ENCODE data around the gene TRIM62. TPM values are rescaled to one million over a fixed set of nuclear protein-coding genes. Genes with fewer than 3 reads are reported as not detected.

The TRIM62 gene
- total RNA-seq, 4 donors from 2014 or later = 4.0 to 9.0 (median 5.5) TPM

DNA sequence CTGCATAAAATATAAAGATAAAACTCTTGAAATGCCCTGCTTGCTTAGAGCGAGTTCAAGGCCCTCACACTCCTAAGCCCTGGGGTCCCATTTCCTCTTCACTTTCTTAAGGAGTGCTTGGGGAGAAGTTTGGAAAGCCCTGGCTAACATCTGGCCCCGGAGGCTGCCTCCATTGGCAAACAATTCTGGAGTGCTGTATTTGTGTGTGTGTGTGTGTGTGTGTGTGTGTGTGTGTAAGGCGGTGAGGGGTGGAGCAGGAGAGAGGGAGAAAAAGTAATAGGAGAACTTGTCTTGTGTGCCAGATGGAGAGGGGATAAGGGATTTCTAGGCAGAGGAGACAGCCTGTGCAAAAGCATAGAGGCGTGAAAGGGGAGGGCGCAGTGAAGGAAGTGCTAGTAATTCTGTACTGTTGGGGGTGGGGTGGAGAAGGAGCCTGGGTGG, 578 bp upstream of the TRIM62 start:
- ATAC-seq = peak; percentile 7
- H3K4me3 ChIP-seq = peak overlapping the region; percentile 71 to 91
- TF ChIP-seq POLR2A (IDR thresholded peaks at IDR 0.05) = no peak
- TF ChIP-seq, protein P1, sequence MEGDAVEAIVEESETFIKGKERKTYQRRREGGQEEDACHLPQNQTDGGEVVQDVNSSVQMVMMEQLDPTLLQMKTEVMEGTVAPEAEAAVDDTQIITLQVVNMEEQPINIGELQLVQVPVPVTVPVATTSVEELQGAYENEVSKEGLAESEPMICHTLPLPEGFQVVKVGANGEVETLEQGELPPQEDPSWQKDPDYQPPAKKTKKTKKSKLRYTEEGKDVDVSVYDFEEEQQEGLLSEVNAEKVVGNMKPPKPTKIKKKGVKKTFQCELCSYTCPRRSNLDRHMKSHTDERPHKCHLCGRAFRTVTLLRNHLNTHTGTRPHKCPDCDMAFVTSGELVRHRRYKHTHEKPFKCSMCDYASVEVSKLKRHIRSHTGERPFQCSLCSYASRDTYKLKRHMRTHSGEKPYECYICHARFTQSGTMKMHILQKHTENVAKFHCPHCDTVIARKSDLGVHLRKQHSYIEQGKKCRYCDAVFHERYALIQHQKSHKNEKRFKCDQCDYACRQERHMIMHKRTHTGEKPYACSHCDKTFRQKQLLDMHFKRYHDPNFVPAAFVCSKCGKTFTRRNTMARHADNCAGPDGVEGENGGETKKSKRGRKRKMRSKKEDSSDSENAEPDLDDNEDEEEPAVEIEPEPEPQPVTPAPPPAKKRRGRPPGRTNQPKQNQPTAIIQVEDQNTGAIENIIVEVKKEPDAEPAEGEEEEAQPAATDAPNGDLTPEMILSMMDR (IDR thresholded peaks at IDR 0.05) = no peak
- no peak for TF ChIP-seq EP300 (IDR thresholded peaks at IDR 0.05)
- TF ChIP-seq POLR2AphosphoS5 (IDR thresholded peaks at IDR 0.05) = no peak

DNA sequence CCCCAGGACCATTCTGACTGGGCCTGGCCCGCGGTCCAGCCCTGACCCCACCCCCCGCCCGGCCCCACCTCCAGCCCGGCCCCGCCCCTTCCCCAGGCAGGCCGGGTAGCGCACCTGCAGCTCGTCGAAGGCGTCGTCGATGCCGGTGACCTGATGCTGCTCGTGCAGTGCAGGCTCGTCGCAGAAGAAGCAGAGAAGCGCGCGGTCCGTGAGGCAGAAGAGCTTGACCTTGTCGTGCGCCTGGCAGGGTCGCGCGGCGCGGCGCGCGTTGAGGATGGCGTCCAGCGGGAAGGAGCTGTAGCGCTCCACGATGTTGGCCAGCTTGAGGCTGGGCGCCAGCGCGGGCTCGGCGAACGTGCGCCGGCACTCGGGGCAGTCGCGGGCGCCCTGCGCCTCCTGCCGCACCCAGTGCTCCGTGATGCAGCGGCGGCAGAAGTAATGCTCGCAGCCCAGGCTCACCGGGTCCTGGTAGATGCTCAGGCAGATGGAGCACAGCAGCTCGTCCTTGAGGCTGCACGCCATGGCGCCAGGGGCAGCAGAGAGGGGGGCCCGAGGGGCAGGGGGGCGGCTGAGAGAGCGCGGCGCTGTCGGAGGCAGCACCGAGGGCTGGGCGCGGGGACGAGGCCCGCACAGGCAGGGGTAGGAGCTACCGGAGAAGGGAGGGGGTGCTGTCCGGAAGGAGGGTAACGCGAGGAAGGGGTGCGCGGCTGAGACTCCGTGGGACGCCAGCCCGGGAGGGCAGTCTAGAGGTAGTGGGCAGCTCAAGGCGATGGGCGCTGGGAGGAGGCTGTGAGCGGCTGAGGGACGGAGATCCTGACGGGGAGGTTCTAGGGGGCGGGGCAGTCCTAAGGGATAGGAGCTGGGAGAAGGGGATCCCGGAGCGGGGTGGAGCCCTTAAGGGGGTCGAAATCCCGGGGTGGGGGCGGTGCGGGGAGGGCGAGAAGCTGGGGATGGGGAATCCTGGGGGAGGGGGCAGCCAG, 642 bp downstream of the TRIM62 start:
- Histone ChIP-seq H3K9me3 (no peaks in the 10 kb centered on the region), H3K4me3 (peak overlapping the region; percentile 71 to 91), H3K27ac (peak overlapping the region; percentile 43 to 89 (median 86)), H3K27me3 (no peaks in the 10 kb centered on the region), H3K36me3 (peaks cover 0 to 10% of the 10 kb centered on the region in 2 donors), H3K4me1 (peaks cover 0 to 38% (median 10%) of the 10 kb centered on the region in 3 donors)
- WGBS, 2 donors (ENCODE audit: low coverage in 1 of 2) = 0 to 1% methylated on average over 13 to 14 of the region's 90 CpGs
- ATAC-seq = peak; percentile 35
- TF ChIP-seq POLR2A (IDR thresholded peaks at IDR 0.05) (no peak), EP300 (IDR thresholded peaks at IDR 0.05) (no peak), POLR2AphosphoS5 (IDR thresholded peaks at IDR 0.05) (no peak)
- TF ChIP-seq, protein P1 (IDR thresholded peaks at IDR 0.05) = no peak

More for the DNA sequence above, 578 bp upstream of the TRIM62 start:
- 10 to 22% methylated on average over 4 to 5 of the region's 5 CpGs for whole genome bisulfite sequencing, 2 donors (ENCODE audit: low coverage in 1 of 2)
- Histone ChIP-seq H3K36me3 (peaks cover 0 to 10% of the 10 kb centered on the region in 2 donors), H3K4me1 (peaks cover 0 to 33% (median 10%) of the 10 kb centered on the region in 3 donors), H3K27me3 (no peaks in the 10 kb centered on the region), H3K9me3 (no peaks in the 10 kb centered on the region), H3K27ac (peak overlapping the region in 3 of 4 donors; percentile 83 to 89 (median 89))

DNA sequence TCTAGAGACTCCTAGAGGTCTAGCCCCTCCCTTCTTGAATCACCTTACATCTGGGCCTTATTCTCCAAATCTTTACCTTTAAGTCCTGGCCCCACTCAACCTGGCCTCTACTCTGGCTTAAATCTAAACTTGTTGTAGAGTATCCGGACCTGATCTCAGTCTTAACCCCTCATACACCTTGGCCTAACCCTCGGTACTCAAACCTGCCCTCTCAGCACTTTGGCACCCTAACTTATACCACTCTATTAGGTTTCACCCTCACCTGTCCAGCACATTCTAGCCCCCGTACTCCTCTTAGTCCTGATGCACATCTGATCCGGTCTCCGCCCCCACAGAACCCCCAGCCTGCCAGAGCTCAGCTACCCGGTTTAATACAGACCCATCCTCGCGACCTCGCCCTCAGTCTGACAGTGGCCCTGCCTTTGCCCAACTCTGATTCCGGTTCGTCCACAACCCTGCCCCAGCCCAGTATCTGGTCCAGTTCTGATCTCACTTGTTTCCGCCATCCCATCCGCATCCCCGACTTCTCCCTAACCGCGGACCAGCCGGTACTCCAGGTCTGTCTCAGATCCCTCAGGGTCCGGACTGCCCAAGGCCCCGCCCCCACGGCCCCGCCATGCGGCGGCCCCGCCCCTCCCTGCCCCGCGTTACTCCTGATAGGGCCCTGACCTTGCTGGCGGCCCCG, 1.5 kb downstream of the TRIM62 start:
- peak overlapping the region in 3 of 4 donors; percentile 53 to 89 (median 89) for H3K27ac ChIP-seq
- peak; percentile 94 for ATAC-seq
- peaks cover 0 to 19% of the 10 kb centered on the region in 2 donors for H3K36me3 ChIP-seq
- WGBS, 2 donors (ENCODE audit: low coverage in 1 of 2) = 10 to 16% methylated on average over 15 to 17 of the region's 28 CpGs
- peak overlapping the region; percentile 71 to 91 for H3K4me3 ChIP-seq
- no peaks in the 10 kb centered on the region for H3K9me3 ChIP-seq
- H3K27me3 ChIP-seq = no peaks in the 10 kb centered on the region
- peaks cover 0 to 38% (median 10%) of the 10 kb centered on the region in 3 donors for H3K4me1 ChIP-seq
- TF ChIP-seq POLR2AphosphoS5 (IDR thresholded peaks at IDR 0.05) (no peak), EP300 (IDR thresholded peaks at IDR 0.05) (no peak), POLR2A (IDR thresholded peaks at IDR 0.05) (no peak)
- TF ChIP-seq, protein P1 (IDR thresholded peaks at IDR 0.05) = no peak

DNA sequence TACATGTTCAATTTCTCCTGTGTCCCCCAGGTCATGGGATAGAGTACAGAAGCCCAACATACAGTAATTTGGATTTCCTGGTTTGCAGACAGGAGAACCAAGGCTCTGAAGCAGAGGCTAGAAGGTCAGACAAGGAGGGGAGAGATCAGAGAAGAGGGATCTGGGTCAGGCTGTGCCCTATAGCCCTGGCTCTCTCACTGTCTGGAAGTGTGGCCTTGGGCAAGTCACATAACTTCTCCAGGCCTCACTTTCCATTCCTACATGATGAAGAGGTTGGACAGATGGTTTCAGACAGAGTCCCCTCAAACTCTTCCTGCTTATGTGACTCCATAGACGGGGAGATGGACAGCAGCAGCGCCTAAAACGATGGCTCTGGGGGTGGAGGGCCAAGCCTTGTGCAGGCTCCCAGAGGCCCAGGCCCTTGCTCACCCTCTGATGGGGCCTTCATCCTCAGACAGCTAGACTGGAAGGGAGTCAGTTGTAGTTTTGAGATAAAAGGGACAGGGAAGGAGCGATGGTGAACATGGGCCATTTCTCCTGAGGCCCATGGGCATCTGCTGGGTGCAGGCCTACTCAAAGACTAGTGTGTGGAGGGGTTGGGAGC, 2.9 kb downstream of the TRIM62 start:
- Histone ChIP-seq H3K4me1 (peaks cover 0 to 38% (median 10%) of the 10 kb centered on the region in 3 donors), H3K9me3 (no peaks in the 10 kb centered on the region), H3K27ac (no peak overlapping the region), H3K4me3 (no peak overlapping the region), H3K36me3 (peaks cover 0 to 22% of the 10 kb centered on the region in 2 donors), H3K27me3 (no peaks in the 10 kb centered on the region)
- TF ChIP-seq, protein P1 (IDR thresholded peaks at IDR 0.05) = no peak
- TF ChIP-seq POLR2A (IDR thresholded peaks at IDR 0.05) (no peak), POLR2AphosphoS5 (IDR thresholded peaks at IDR 0.05) (no peak), EP300 (IDR thresholded peaks at IDR 0.05) (no peak)
- WGBS, 2 donors (ENCODE audit: low coverage in 1 of 2) = 100% methylated on average over 1 of the region's 4 CpGs; no CpG with 5 or more reads in 1 of the 2 donors
- no peak for ATAC-seq

Measured in gastroesophageal sphincter (tissue), 4 donors.